A673 (cell line): Measurements from ENCODE around the gene PARVB. TPM values are rescaled to one million over a fixed set of nuclear protein-coding genes. Genes with fewer than 3 reads are reported as not detected.

ENCODE experiments used
- BruUV-seq: library from RNA; stranded (reverse); fragments of 400-500 nt; replicated peaks from 2 replicates; lab custom pipeline; 2021; lab: Mats Ljungman, UMichigan
- CTCF ChIA-PET: fragments of 300-600 bp; sonication (Branson Sonifier 250); formaldehyde crosslinking; loops from one replicate; lab custom pipeline; 2022; ENCODE audit warnings: antibody characterized with exemption; lab: Charles Lee
- POLR2A ChIA-PET: fragments of 300-600 bp; sonication (Branson Sonifier 250); formaldehyde crosslinking; loops from one replicate; lab custom pipeline; 2022; ENCODE audit warnings: antibody characterized with exemption; ENCODE audit not compliant: low non-redundant PET; lab: Charles Lee
- DNase-seq: peaks from one replicate; pipeline ENCODE4 v3.0.0-alpha.2; 2015; ENCODE audit warnings: low spot score
- H3K27ac ChIP-seq: fragments of 200-600 bp; sonication (generic); 2 replicates; pipeline ENCODE4 v1.5.1; 2016; ENCODE audit warnings: mixed run types, low read depth, mild to moderate bottlenecking, mixed read lengths, antibody characterized with exemption, low read length; ENCODE audit not compliant: poor library complexity, severe bottlenecking
- H3K27me3 ChIP-seq: fragments of 200-600 bp; sonication (generic); replicated peaks from 2 replicates; pipeline ENCODE4 v1.6.1; 2017; ENCODE audit warnings: mixed run types, low read depth, mild to moderate bottlenecking, mixed read lengths, antibody characterized with exemption, low read length; ENCODE audit not compliant: insufficient read depth, poor library complexity
- H3K36me3 ChIP-seq: fragments of 200-600 bp; sonication (generic); 2 replicates; pipeline ENCODE4 v1.6.1; 2016; ENCODE audit warnings: mixed run types, mild to moderate bottlenecking, mixed read lengths, antibody characterized with exemption, low read length; ENCODE audit not compliant: insufficient read depth, poor library complexity, severe bottlenecking
- H3K4me1 ChIP-seq: fragments of 200-600 bp; sonication (generic); 2 replicates; pipeline ENCODE4 v1.6.1; 2017; ENCODE audit warnings: mixed run types, mild to moderate bottlenecking, mixed read lengths, antibody characterized with exemption, low read length; ENCODE audit not compliant: insufficient read depth, poor library complexity, severe bottlenecking
- H3K4me3 ChIP-seq: fragments of 200-600 bp; sonication (generic); 2 replicates; pipeline ENCODE4 v1.5.1; 2016; ENCODE audit warnings: low read depth, mixed run types, mild to moderate bottlenecking, mixed read lengths, low read length; ENCODE audit not compliant: poor library complexity, severe bottlenecking
- H3K9me3 ChIP-seq: fragments of 200-600 bp; sonication (generic); 2 replicates; pipeline ENCODE4 v1.6.1; 2016; ENCODE audit warnings: mixed run types, low read depth, mild to moderate bottlenecking, mixed read lengths, antibody characterized with exemption, low read length; ENCODE audit not compliant: poor library complexity, severe bottlenecking
- CTCF ChIP-seq: fragments of 300-800, 200-600 bp; sonication (generic); conservative IDR thresholded peaks from 2 replicates; pipeline ENCODE4 v1.5.1; 2017; ENCODE audit warnings: low read depth, mild to moderate bottlenecking, antibody characterized with exemption, low read length, moderate library complexity, mixed read lengths
- EZH2 ChIP-seq: fragments of 200-600 bp; sonication (generic); IDR thresholded peaks from 2 replicates; pipeline ENCODE4 v1.6.1; 2017; ENCODE audit warnings: borderline replicate concordance, low read depth, mild to moderate bottlenecking, mixed read lengths, antibody characterized with exemption, low read length; ENCODE audit not compliant: poor library complexity, severe bottlenecking
- intact Hi-C: fragments of 100-400 bp; cut with micrococcal nuclease; formaldehyde crosslinking; loops from one replicate; pipeline ENCODE4 v1.10.0; 2022; ENCODE audit not compliant: unreplicated experiment
- total RNA-seq: library from RNA; stranded (reverse); gene quantifications from 2 replicates; pipeline ENCODE4 v1.2.3, GENCODE V29; 2021

Gene PARVB
- total RNA-seq, 1 experiment from 2014 or later, result 18.3 TPM

- TF ChIP-seq EZH2, result no peak
- peak; percentile 50 for TF ChIP-seq CTCF
- Histone ChIP-seq H3K4me3 (no peak overlapping the region), H3K27me3 (no peaks in the 10 kb centered on the region), H3K4me1 (no peaks in the 10 kb centered on the region), H3K27ac (no peak overlapping the region), H3K9me3 (no peaks in the 10 kb centered on the region), H3K36me3 (no peaks in the 10 kb centered on the region)
- peak; percentile 59 for DNase-seq
- BruUV-seq, result no TSS peak
- ChIA-PET CTCF (interaction anchor here (0.6 to 1.7 kb wide), 3 partner anchors 14 to 550 kb away, joined by 3 to 20 read pairs (median 3); no protein-coding TSS in a partner anchor), POLR2A (interaction anchor here (0.6 kb wide), 1 partner anchor 14 kb away, joined by 3 read pairs; no protein-coding TSS in a partner anchor)
- intact Hi-C loops, result no loop called here
Measured at GRCh38 chr22:44085743-44086270, 61.7 kb downstream of the PARVB start.

- Histone ChIP-seq H3K9me3 (no peaks in the 10 kb centered on the region), H3K36me3 (no peaks in the 10 kb centered on the region), H3K27ac (no peak overlapping the region), H3K4me3 (no peak overlapping the region), H3K27me3 (no peaks in the 10 kb centered on the region), H3K4me1 (no peaks in the 10 kb centered on the region)
- ChIA-PET POLR2A (interaction anchor here (0.6 kb wide), 1 partner anchor 15 kb away, joined by 3 read pairs; no protein-coding TSS in a partner anchor), CTCF (interaction anchor here (0.6 to 1.7 kb wide), 3 partner anchors 13 to 550 kb away, joined by 3 to 20 read pairs (median 3); no protein-coding TSS in a partner anchor)
- no peak for DNase-seq
- TF ChIP-seq CTCF (no peak), EZH2 (no peak)
- intact Hi-C loops, result no loop called here
- BruUV-seq, result no TSS peak
Measured at GRCh38 chr22:44086271-44087088, 62.4 kb downstream of the PARVB start.

- H3K4me3 ChIP-seq, result no peak overlapping the region
- intact Hi-C loops, result no loop called here
Measured at GRCh38 chr22:44087089-44087430, 63.0 kb downstream of the PARVB start.

More at GRCh38 chr22:44087089-44087430, 63.0 kb downstream of the PARVB start:
- Histone ChIP-seq H3K4me1 (no peaks in the 10 kb centered on the region), H3K36me3 (no peaks in the 10 kb centered on the region), H3K9me3 (no peaks in the 10 kb centered on the region), H3K27ac (no peak overlapping the region), H3K27me3 (no peaks in the 10 kb centered on the region)
- no TSS peak for BruUV-seq
- no peak for TF ChIP-seq EZH2
- TF ChIP-seq CTCF, result no peak
- DNase-seq, result no peak
- ChIA-PET CTCF (no interaction called here), POLR2A (no interaction called here)
